OCI-LY7 (cell line): ENCODE results near the gene GHITM.

Experiments
- EZH2phosphoT487 ChIP-seq: fragments of 200-600 bp; sonication (generic); IDR thresholded peaks from 2 replicates; pipeline ENCODE4 v1.6.1; 2018; ENCODE audit warnings: low read depth, borderline replicate concordance, mild to moderate bottlenecking, mixed run types, antibody characterized with exemption, low read length, moderate library complexity, mixed read lengths
- TF ChIP-seq, protein P1 (sequence below): fragments of 200-600 bp; sonication (generic); conservative IDR thresholded peaks from 2 replicates; pipeline ENCODE4 v1.5.1; 2014; ENCODE audit warnings: mild to moderate bottlenecking, antibody characterized with exemption, low read length, moderate library complexity, mixed read lengths

DNA sequence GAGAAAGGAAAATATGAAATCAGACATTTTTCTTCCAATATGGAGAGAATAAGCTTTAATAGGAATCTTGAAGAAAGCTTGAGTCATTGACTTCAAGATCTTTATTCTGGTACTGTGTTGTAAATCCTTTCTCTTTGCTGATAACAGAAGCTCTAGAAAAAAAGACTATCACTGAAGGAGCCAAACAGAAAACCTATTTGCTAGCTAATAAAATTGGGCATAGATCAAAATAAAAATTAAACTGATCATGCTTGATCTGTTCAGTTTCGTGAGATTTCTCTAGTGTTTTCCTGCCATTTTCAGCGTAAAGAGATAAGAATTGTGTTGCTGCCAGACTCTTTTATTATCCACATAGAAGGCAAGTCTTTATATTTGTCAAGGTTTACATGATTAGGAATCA, 1.5 kb upstream of the GHITM start:
- TF ChIP-seq, protein P1, sequence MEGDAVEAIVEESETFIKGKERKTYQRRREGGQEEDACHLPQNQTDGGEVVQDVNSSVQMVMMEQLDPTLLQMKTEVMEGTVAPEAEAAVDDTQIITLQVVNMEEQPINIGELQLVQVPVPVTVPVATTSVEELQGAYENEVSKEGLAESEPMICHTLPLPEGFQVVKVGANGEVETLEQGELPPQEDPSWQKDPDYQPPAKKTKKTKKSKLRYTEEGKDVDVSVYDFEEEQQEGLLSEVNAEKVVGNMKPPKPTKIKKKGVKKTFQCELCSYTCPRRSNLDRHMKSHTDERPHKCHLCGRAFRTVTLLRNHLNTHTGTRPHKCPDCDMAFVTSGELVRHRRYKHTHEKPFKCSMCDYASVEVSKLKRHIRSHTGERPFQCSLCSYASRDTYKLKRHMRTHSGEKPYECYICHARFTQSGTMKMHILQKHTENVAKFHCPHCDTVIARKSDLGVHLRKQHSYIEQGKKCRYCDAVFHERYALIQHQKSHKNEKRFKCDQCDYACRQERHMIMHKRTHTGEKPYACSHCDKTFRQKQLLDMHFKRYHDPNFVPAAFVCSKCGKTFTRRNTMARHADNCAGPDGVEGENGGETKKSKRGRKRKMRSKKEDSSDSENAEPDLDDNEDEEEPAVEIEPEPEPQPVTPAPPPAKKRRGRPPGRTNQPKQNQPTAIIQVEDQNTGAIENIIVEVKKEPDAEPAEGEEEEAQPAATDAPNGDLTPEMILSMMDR, result no peak
- TF ChIP-seq EZH2phosphoT487, result no peak
